Chondrocyte (in vitro differentiated cells): ENCODE data around the gene CHIA. TPM values are rescaled to one million over a fixed set of nuclear protein-coding genes. Genes with fewer than 3 reads are reported as not detected.
"Not testable (repeated sequence)": the region's sequence is repeated elsewhere in the genome, so short reads cannot be mapped to it uniquely, and the experiment has no call there.

Experiments
- DNase-seq: peaks from one replicate; pipeline ENCODE4 v3.0.0; 2021; ENCODE audit warnings: mixed read lengths, low spot score
- H3K27ac Mint-ChIP-seq: one replicate; pipeline ENCODE4 v1.8.0; 2021; ENCODE audit warnings: mild to moderate bottlenecking, moderate library complexity, mixed read lengths; ENCODE audit not compliant: unreplicated experiment
- H3K27me3 Mint-ChIP-seq: 2 replicates; pipeline ENCODE4 v1.8.0; 2021; ENCODE audit warnings: low read depth, mixed read lengths
- H3K36me3 Mint-ChIP-seq: 2 replicates; pipeline ENCODE4 v1.8.0; 2021; ENCODE audit warnings: low read depth, mixed read lengths
- H3K4me1 Mint-ChIP-seq: 2 replicates; pipeline ENCODE4 v1.8.0; 2021; ENCODE audit warnings: low read depth, mild to moderate bottlenecking, mixed read lengths
- H3K4me3 Mint-ChIP-seq: one replicate; pipeline ENCODE4 v1.8.0; 2021; ENCODE audit warnings: mild to moderate bottlenecking, moderate library complexity, mixed read lengths; ENCODE audit not compliant: unreplicated experiment
- H3K9me3 Mint-ChIP-seq: 2 replicates; pipeline ENCODE4 v1.8.0; 2021; ENCODE audit warnings: low read depth, mixed read lengths
- total RNA-seq: library from RNA; stranded (reverse); gene quantifications from 3 replicates; pipeline ENCODE4 v1.2.1, GENCODE V29; 2021
- TF ChIP-seq, protein P1 (sequence below): fragments of 200-600 bp; sonication (generic); IDR thresholded peaks from 2 replicates; pipeline ENCODE4 v1.5.0; 2021; ENCODE audit warnings: antibody characterized with exemption, mild to moderate bottlenecking, moderate library complexity

The CHIA gene
- total RNA-seq, 1 donor from 2014 or later = not detected

DNA sequence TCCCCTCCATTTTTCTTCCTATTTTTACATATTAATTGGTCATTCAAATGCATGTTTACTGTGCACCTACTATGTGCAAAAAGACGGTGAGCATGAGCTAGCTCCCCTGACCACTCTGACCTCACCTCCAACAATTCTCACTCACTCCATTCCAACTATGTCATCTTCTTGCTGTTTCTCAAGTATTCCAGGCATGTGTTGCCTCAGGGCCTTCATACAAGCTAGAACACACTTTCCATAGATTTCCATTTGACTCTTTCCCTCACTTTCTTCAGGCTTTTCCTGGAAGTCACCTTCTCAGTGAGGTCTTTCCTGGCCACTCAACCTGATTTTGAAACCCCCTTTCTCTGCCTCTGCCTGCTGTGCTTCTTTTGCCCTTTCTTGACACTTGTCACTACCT is 32.6 kb downstream of the CHIA start:
- Mint-ChIP-seq H3K27ac (no peak overlapping the region), H3K4me3 (no peak overlapping the region), H3K27me3 (peaks cover 20% of the 10 kb centered on the region), H3K9me3 (peaks cover 20% of the 10 kb centered on the region), H3K4me1 (no peaks in the 10 kb centered on the region), H3K36me3 (peaks cover 6% of the 10 kb centered on the region)
- TF ChIP-seq, protein P1, sequence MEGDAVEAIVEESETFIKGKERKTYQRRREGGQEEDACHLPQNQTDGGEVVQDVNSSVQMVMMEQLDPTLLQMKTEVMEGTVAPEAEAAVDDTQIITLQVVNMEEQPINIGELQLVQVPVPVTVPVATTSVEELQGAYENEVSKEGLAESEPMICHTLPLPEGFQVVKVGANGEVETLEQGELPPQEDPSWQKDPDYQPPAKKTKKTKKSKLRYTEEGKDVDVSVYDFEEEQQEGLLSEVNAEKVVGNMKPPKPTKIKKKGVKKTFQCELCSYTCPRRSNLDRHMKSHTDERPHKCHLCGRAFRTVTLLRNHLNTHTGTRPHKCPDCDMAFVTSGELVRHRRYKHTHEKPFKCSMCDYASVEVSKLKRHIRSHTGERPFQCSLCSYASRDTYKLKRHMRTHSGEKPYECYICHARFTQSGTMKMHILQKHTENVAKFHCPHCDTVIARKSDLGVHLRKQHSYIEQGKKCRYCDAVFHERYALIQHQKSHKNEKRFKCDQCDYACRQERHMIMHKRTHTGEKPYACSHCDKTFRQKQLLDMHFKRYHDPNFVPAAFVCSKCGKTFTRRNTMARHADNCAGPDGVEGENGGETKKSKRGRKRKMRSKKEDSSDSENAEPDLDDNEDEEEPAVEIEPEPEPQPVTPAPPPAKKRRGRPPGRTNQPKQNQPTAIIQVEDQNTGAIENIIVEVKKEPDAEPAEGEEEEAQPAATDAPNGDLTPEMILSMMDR = no peak
- DNase-seq = no peak

DNA sequence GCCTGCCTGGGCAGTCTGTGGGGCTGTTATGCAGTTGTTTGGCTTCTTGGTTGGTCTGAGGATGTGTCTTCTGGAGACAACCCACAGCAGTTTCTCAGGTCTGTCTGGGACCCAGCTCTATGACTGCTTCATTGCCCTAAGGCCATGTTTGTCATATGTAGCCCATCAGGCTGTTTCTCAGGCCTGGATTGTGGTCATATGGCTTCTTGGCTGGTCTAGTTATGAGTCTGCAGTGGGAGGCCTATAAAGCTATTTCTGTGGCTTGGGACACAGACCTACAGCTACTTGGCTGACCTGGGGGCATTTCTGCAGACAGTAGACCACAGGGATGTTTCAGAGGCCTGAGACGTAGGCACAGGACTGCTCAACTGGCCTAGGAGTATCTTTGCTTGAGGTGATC is 41.5 kb downstream of the CHIA start:
- Mint-ChIP-seq H3K9me3 (peaks cover 44% of the 10 kb centered on the region), H3K4me3 (no peak overlapping the region), H3K4me1 (no peaks in the 10 kb centered on the region), H3K36me3 (peaks cover 14% of the 10 kb centered on the region), H3K27ac (no peak overlapping the region), H3K27me3 (peaks cover 15% of the 10 kb centered on the region)
- TF ChIP-seq, protein P1 = no peak
- no peak for DNase-seq

DNA sequence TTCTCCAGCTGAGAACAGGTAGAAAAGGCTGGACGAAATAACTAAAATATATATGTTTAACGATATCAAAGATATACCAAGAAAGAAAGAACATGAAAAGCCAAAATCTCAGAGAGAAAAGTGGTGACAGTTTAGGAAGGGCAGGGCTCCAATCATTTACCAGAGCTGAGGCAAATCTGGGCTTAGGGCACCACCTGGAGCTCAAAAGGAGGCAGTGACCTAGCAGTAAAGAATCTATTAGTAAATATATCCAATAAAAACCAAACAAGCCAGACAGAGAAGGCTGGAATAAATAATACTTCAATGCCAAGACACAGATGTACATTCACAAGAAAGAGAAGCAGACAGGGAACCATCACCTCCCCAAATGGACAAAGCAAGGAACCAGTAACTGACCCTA is 43.5 kb downstream of the CHIA start:
- no peak overlapping the region for H3K27ac Mint-ChIP-seq
- TF ChIP-seq, protein P1 = peak; percentile 69
- H3K27me3 Mint-ChIP-seq = no peaks in the 10 kb centered on the region
- no peak overlapping the region for H3K4me3 Mint-ChIP-seq
- DNase-seq = no peak
- peaks cover 29% of the 10 kb centered on the region for H3K9me3 Mint-ChIP-seq
- H3K4me1 Mint-ChIP-seq = no peaks in the 10 kb centered on the region
- H3K36me3 Mint-ChIP-seq = peaks cover 2% of the 10 kb centered on the region

DNA sequence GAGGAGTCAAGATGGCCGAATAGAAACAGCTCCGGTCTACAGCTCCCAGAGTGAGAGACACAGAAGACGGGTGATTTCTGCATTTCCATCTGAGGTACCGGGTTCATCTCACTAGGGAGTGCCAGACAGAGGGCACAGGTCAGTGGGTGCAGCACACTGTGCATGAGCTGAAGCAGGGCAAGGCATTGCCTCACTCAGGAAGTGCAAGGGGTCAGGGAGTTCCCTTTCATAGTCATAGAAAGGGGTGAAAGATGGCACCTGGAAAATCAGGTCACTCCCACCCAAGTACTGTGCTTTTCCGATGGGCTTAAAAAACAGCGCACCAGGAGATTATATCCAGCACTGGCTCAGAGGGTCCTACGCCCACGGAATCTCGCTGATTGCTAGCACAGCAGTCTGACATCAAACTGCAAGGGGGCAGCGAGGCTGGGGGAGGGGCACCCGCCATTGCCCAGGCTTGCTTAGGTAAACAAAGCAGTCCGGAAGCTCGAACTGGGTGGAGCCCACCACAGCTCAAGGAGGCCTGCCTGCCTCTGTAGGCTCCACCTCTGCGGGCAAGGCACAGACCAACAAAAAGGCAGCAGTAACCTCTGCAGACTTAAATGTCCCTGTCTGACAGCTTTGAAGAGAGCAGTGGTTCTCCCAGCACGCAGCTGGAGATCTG is 44.7 kb downstream of the CHIA start:
- H3K9me3 Mint-ChIP-seq = peaks cover 21% of the 10 kb centered on the region
- not testable (repeated sequence) for H3K4me1 Mint-ChIP-seq, H3K4me3 Mint-ChIP-seq

DNA sequence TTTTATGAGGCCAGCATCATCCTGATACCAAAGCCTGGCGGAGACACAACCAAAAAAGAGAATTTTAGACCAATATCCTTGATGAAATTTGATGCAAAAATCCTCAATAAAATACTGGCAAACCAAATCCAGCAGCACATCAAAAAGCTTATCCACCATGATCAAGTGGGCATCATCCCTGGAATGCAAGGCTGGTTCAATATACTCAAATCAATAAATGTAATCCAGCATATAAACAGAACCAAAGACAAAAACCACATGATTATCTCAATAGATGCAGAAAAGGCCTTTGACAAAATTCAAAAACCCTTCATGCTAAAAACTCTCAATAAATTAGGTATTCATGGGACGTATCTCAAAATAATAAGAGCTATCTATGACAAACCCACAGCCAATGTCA is 48.2 kb downstream of the CHIA start:
- not testable (repeated sequence) for H3K4me3 Mint-ChIP-seq

More for the DNA sequence above, 44.7 kb downstream of the CHIA start:
- not testable (repeated sequence) for H3K36me3 Mint-ChIP-seq, H3K27ac Mint-ChIP-seq, H3K27me3 Mint-ChIP-seq, DNase-seq

DNA sequence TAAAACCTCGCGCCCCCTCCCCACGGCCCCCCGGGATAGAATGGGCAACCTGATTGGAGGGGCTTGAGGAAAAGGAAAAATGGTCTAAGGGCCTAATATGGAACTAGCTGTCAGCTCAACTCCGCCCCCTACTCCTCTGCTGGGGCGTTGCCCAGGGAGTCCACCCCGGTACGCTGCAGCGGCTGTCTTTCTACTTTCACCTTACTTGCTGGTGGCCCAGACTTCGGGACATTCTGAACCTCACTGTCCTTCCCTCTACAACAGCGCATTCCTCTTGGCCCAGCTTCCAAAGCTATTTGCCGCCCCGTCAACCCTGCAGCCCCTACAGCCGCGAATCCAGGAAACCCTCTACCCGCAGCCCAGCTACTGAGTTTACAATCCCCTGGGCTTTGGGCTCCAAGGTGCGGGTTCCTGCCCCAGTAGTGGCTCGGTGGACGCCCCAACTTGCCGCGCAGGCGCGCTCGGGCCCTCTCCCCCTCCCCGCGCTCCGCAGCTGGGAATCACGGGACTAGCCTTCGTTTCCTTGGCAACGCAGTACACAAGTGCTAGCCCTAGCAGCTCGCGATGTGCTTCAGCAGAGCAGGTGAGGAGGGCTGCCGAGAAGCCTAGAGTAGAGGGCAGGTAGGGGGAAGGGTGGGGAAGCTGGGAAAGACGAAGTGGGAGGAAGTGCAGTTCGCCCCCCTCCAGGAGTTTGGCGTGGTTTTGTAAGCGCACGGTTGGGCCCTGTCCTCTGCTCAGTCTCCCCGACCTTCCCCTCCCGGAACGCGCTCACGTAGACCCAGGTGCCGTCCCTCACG is 55.6 kb downstream of the CHIA start:
- peak; percentile 90 for DNase-seq
- TF ChIP-seq, protein P1 = peak; percentile 66
- Mint-ChIP-seq H3K27me3 (peaks cover 5% of the 10 kb centered on the region), H3K4me1 (peaks cover 16% of the 10 kb centered on the region), H3K36me3 (no peaks in the 10 kb centered on the region), H3K4me3 (peak overlapping the region; percentile 89), H3K9me3 (peaks cover 2% of the 10 kb centered on the region), H3K27ac (peak overlapping the region; percentile 89)

More for the DNA sequence above, 48.2 kb downstream of the CHIA start:
- not testable (repeated sequence) for H3K36me3 Mint-ChIP-seq, H3K27me3 Mint-ChIP-seq, DNase-seq, H3K4me1 Mint-ChIP-seq, H3K27ac Mint-ChIP-seq
- peaks cover 18% of the 10 kb centered on the region for H3K9me3 Mint-ChIP-seq
